C4-2B (cell line): Measurements from ENCODE around the gene ALKBH1.

Source experiments
- ZFX ChIP-seq: fragments of 450-650 bp; IDR thresholded peaks from 2 replicates; pipeline ENCODE4 v1.6.1; 2017
- TF ChIP-seq, protein P1 (sequence below): fragments of 450-650 bp; conservative IDR thresholded peaks from 2 replicates; pipeline ENCODE4 v1.5.1; 2017; ENCODE audit warnings: mild to moderate bottlenecking

- TF ChIP-seq, protein P1, sequence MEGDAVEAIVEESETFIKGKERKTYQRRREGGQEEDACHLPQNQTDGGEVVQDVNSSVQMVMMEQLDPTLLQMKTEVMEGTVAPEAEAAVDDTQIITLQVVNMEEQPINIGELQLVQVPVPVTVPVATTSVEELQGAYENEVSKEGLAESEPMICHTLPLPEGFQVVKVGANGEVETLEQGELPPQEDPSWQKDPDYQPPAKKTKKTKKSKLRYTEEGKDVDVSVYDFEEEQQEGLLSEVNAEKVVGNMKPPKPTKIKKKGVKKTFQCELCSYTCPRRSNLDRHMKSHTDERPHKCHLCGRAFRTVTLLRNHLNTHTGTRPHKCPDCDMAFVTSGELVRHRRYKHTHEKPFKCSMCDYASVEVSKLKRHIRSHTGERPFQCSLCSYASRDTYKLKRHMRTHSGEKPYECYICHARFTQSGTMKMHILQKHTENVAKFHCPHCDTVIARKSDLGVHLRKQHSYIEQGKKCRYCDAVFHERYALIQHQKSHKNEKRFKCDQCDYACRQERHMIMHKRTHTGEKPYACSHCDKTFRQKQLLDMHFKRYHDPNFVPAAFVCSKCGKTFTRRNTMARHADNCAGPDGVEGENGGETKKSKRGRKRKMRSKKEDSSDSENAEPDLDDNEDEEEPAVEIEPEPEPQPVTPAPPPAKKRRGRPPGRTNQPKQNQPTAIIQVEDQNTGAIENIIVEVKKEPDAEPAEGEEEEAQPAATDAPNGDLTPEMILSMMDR: no peak
- TF ChIP-seq ZFX: no peak
Observed at GRCh38 chr14:77647853-77648252, 60.0 kb downstream of the ALKBH1 start.
